Measurements from ENCODE around the gene GNG3. TPM values are rescaled to one million over a fixed set of nuclear protein-coding genes. Genes with fewer than 3 reads are reported as not detected.

The GNG3 gene
- total and polyA plus RNA-seq, 7 experiments from 2014 or later, result not detected

DNA sequence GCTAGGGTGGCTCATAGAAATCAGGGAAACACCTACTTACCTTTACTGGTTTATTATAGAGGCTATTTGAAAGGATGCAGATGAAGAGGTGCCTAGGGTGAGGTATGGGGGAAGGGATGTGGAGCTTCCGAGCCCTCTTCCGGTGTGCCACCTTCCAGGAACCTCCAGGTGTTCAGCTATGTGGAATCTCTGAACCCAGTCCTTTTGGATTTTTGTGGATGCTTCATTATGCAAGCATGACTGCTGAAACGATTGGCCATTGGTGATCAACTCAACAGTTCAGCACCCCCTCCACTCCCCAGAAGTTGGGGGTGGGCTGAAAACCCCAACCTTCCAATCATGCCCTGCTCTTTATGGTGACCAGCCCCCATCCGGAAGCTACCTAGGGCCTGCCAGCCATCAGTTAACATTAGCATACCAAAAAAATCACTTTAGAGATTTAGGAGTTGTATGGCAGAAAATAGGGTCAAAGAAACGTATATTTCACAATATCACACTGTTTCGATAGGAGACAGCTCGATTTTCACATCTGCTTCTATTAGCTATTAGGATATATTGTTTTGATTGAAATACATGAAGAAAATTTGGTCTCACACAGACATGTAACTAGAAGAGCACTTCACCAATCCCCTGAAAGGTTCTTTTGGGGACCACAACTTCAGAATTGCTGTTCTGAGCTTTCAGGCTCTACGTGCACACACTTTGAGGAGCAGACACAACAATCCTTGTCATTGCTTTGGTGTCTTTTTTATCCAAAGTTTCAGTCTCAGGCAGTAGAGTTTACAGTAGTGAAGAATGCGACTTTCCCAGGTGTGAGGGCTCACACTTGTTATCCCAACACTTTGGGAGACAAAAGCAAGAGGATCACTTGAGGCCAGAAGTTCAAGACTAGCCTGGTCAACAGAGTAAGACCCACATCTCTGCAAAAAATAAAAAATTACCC lies 50.6 kb downstream of the GNG3 start:
- CTCF ChIA-PET, result no interaction called here
- no peak for DNase-seq
- Histone ChIP-seq H3K4me1 (ENCODE audit: control insufficient read depth in 2 of 2, insufficient read depth in 2 of 2, low read length in 2 of 2) (peaks cover 14 to 19% of the 10 kb centered on the region in 2 donors), H3K4me3 (ENCODE audit: low read length) (no peak overlapping the region), H3K27me3 (ENCODE audit: control insufficient read depth in 2 of 2, insufficient read depth in 2 of 2, low read length in 2 of 2) (no peaks in the 10 kb centered on the region), H3K9me3 (ENCODE audit: control insufficient read depth in 2 of 3, low read length in 3 of 3) (no peaks in the 10 kb centered on the region), H3K27ac (ENCODE audit: low read depth, low read length) (no peak overlapping the region), H3K36me3 (ENCODE audit: control insufficient read depth in 2 of 3, insufficient read depth in 3 of 3, low read length in 3 of 3) (peaks cover 0 to 2% (median 0%) of the 10 kb centered on the region in 3 experiments)
- intact Hi-C loops (cut with micrococcal nuclease), result no loop called here
- peaks cover 0 to 4% (median 3%) of the 10 kb centered on the region in 5 donors for H3K36me3 Mint-ChIP-seq
- H3K9me3 Mint-ChIP-seq, result no peaks in the 10 kb centered on the region
- H3K27me3 Mint-ChIP-seq, result no peaks in the 10 kb centered on the region
- no peak overlapping the region for H3K4me3 Mint-ChIP-seq
- peak overlapping the region in 1 of 9 donors; percentile 76 for H3K27ac Mint-ChIP-seq
- H3K4me1 Mint-ChIP-seq, result peaks cover 13 to 35% (median 30%) of the 10 kb centered on the region in 7 donors
- ATAC-seq, result no peak
- POLR2A ChIA-PET, result interaction anchor here (0.9 to 1.7 kb wide), 6 partner anchors 29 to 98 kb away, joined by 3 to 7 read pairs (median 4); partner anchors contain the start of genes TMEM179B and TTC9C

Other genes starting within 250 kb of the GNG3 start
- 100 to 1,000 TPM; 174 to 622 (median 243) TPM for gene AHNAK, start 160.9 kb upstream of the GNG3 start, total RNA-seq
- gene AHNAK, start 160.9 kb upstream of the GNG3 start, polyA plus RNA-seq, result 1 to 10 TPM; 6.7 to 7.7 TPM
- gene EEF1G, start 133.8 kb upstream of the GNG3 start, total RNA-seq, result 1,000 to 10,000 TPM; 1,186 to 2,550 (median 2,338) TPM
- 1,000 to 10,000 TPM; 2,027 to 2,354 TPM for gene EEF1G, start 133.8 kb upstream of the GNG3 start, polyA plus RNA-seq
- 10 to 100 TPM; 34.5 to 54.6 (median 37.4) TPM for gene TUT1, start 116.2 kb upstream of the GNG3 start, total RNA-seq
- 10 to 100 TPM; 20.2 to 25.4 TPM for gene TUT1, start 116.2 kb upstream of the GNG3 start, polyA plus RNA-seq
- 100 to 1,000 TPM; 134 to 238 (median 199) TPM for gene MTA2, start 105.8 kb upstream of the GNG3 start, total RNA-seq
- gene MTA2, start 105.8 kb upstream of the GNG3 start, polyA plus RNA-seq, result 10 to 100 TPM; 25.6 to 46.4 TPM
- gene EML3, start 94.9 kb upstream of the GNG3 start, total RNA-seq, result 100 to 1,000 TPM; 152 to 209 (median 188) TPM
- 10 to 100 TPM; 14.6 to 23.9 TPM for gene EML3, start 94.9 kb upstream of the GNG3 start, polyA plus RNA-seq
- gene ROM1, start 94.4 kb upstream of the GNG3 start, total RNA-seq, result 1 to 10 TPM; 1.2 to 2.4 (median 2.0) TPM
- under 1 TPM in 1 of 2 donors, not detected in 1; 0.51 TPM for gene ROM1, start 94.4 kb upstream of the GNG3 start, polyA plus RNA-seq
- 10 to 100 TPM; 55.8 to 78.1 (median 71.2) TPM for gene B3GAT3, start 85.7 kb upstream of the GNG3 start, total RNA-seq
- gene B3GAT3, start 85.7 kb upstream of the GNG3 start, polyA plus RNA-seq, result 10 to 100 TPM; 35.0 to 41.9 TPM
- gene GANAB, start 61.1 kb upstream of the GNG3 start, total RNA-seq, result 100 to 1,000 TPM; 203 to 313 (median 286) TPM
- gene GANAB, start 61.1 kb upstream of the GNG3 start, polyA plus RNA-seq, result 100 to 1,000 TPM; 157 to 189 TPM
- 10 to 100 TPM; 14.0 to 33.8 (median 32.1) TPM for gene INTS5, start 54.4 kb upstream of the GNG3 start, total RNA-seq
- gene INTS5, start 54.4 kb upstream of the GNG3 start, polyA plus RNA-seq, result 10 to 100 TPM; 39.1 to 72.2 TPM
- 100 to 1,000 TPM in 1 of 5 experiments, 10 to 100 TPM in 4; 23.2 to 103 (median 47.6) TPM for gene C11orf98, start 42.5 kb upstream of the GNG3 start, total RNA-seq
- gene C11orf98, start 42.5 kb upstream of the GNG3 start, polyA plus RNA-seq, result 10 to 100 TPM; 84.2 to 96.9 TPM
- 10 to 100 TPM in 4 of 5 experiments, 1 to 10 TPM in 1; 8.9 to 29.3 (median 23.7) TPM for gene CSKMT, start 42.4 kb upstream of the GNG3 start, total RNA-seq
- gene CSKMT, start 42.4 kb upstream of the GNG3 start, polyA plus RNA-seq, result 1 to 10 TPM; 2.5 TPM
- gene UQCC3, start 36.0 kb upstream of the GNG3 start, total RNA-seq, result 1 to 10 TPM; 2.2 to 8.2 (median 5.8) TPM
- 10 to 100 TPM in 1 of 2 donors, 1 to 10 TPM in 1; 9.1 to 11.1 TPM for gene UQCC3, start 36.0 kb upstream of the GNG3 start, polyA plus RNA-seq
- gene LBHD1, start 35.4 kb upstream of the GNG3 start, total RNA-seq, result 10 to 100 TPM; 13.8 to 26.4 (median 20.8) TPM
- 1 to 10 TPM; 3.5 to 5.9 TPM for gene LBHD1, start 35.4 kb upstream of the GNG3 start, polyA plus RNA-seq
- 100 to 1,000 TPM; 114 to 215 (median 207) TPM for gene UBXN1, start 28.6 kb upstream of the GNG3 start, total RNA-seq
- gene UBXN1, start 28.6 kb upstream of the GNG3 start, polyA plus RNA-seq, result 100 to 1,000 TPM; 218 to 256 TPM
- under 1 TPM in 3 of 5 experiments, not detected in 2; 0.12 to 0.38 (median 0.24) TPM for gene LRRN4CL, start 18.1 kb upstream of the GNG3 start, total RNA-seq
- gene LRRN4CL, start 18.1 kb upstream of the GNG3 start, polyA plus RNA-seq, result not detected
- 10 to 100 TPM; 28.4 to 53.9 (median 39.0) TPM for gene BSCL2, start 252 bp upstream of the GNG3 start, total RNA-seq
- gene BSCL2, start 252 bp upstream of the GNG3 start, polyA plus RNA-seq, result 10 to 100 TPM; 57.9 to 63.5 TPM
- 10 to 100 TPM; 43.4 to 77.5 (median 65.3) TPM for gene HNRNPUL2, start 19.8 kb downstream of the GNG3 start, total RNA-seq
- gene HNRNPUL2, start 19.8 kb downstream of the GNG3 start, polyA plus RNA-seq, result 1 to 10 TPM; 1.9 TPM
- 10 to 100 TPM; 13.1 to 53.0 (median 47.1) TPM for gene TTC9C, start 20.8 kb downstream of the GNG3 start, total RNA-seq
- gene TTC9C, start 20.8 kb downstream of the GNG3 start, polyA plus RNA-seq, result 10 to 100 TPM; 12.0 to 29.3 TPM
- gene ZBTB3, start 46.5 kb downstream of the GNG3 start, total RNA-seq, result 10 to 100 TPM in 3 of 5 experiments, 1 to 10 TPM in 2; 6.4 to 24.1 (median 19.0) TPM
- 1 to 10 TPM; 4.1 to 7.7 TPM for gene ZBTB3, start 46.5 kb downstream of the GNG3 start, polyA plus RNA-seq
- 100 to 1,000 TPM in 1 of 5 experiments, 10 to 100 TPM in 4; 62.7 to 109 (median 77.8) TPM for gene POLR2G, start 53.9 kb downstream of the GNG3 start, total RNA-seq
- gene POLR2G, start 53.9 kb downstream of the GNG3 start, polyA plus RNA-seq, result 100 to 1,000 TPM; 225 to 245 TPM
- 10 to 100 TPM; 13.1 to 34.9 (median 24.1) TPM for gene TAF6L, start 63.7 kb downstream of the GNG3 start, total RNA-seq
- 10 to 100 TPM in 1 of 2 donors, 1 to 10 TPM in 1; 8.4 to 13.9 TPM for gene TAF6L, start 63.7 kb downstream of the GNG3 start, polyA plus RNA-seq
- 10 to 100 TPM; 23.2 to 72.3 (median 50.9) TPM for gene TMEM179B, start 79.7 kb downstream of the GNG3 start, total RNA-seq
- gene TMEM179B, start 79.7 kb downstream of the GNG3 start, polyA plus RNA-seq, result 100 to 1,000 TPM; 103 to 113 TPM
- gene TMEM223, start 84.3 kb downstream of the GNG3 start, total RNA-seq, result 10 to 100 TPM in 3 of 5 experiments, 1 to 10 TPM in 2; 6.3 to 24.5 (median 21.0) TPM
- gene TMEM223, start 84.3 kb downstream of the GNG3 start, polyA plus RNA-seq, result 10 to 100 TPM; 58.5 to 60.4 TPM
- 100 to 1,000 TPM in 4 of 5 experiments, 10 to 100 TPM in 1; 92.1 to 421 (median 195) TPM for gene NXF1, start 97.8 kb downstream of the GNG3 start, total RNA-seq
- gene NXF1, start 97.8 kb downstream of the GNG3 start, polyA plus RNA-seq, result 100 to 1,000 TPM in 1 of 2 donors, 10 to 100 TPM in 1; 66.9 to 106 TPM
- gene STX5, start 124.4 kb downstream of the GNG3 start, total RNA-seq, result 100 to 1,000 TPM in 2 of 5 experiments, 10 to 100 TPM in 3; 47.0 to 152 (median 57.3) TPM
- 10 to 100 TPM; 23.8 to 32.8 TPM for gene STX5, start 124.4 kb downstream of the GNG3 start, polyA plus RNA-seq
- under 1 TPM in 1 of 5 experiments, not detected in 4; 0.89 TPM for gene TEX54, start 125.2 kb downstream of the GNG3 start, total RNA-seq
- gene TEX54, start 125.2 kb downstream of the GNG3 start, polyA plus RNA-seq, result 1 to 10 TPM; 1.6 to 2.1 TPM
- gene WDR74, start 131.9 kb downstream of the GNG3 start, total RNA-seq, result 100 to 1,000 TPM in 4 of 5 experiments, 10 to 100 TPM in 1; 87.2 to 279 (median 102) TPM
- 10 to 100 TPM; 55.0 to 56.9 TPM for gene WDR74, start 131.9 kb downstream of the GNG3 start, polyA plus RNA-seq
- gene SLC3A2, start 173.2 kb downstream of the GNG3 start, total RNA-seq, result 100 to 1,000 TPM; 159 to 239 (median 218) TPM
- 100 to 1,000 TPM; 118 to 189 TPM for gene SLC3A2, start 173.2 kb downstream of the GNG3 start, polyA plus RNA-seq
- not detected for gene CHRM1, start 213.7 kb downstream of the GNG3 start, total RNA-seq
- not detected for gene CHRM1, start 213.7 kb downstream of the GNG3 start, polyA plus RNA-seq